Ascending aorta (tissue), 2 donors: ENCODE measurements around the gene HNF4A. TPM values are rescaled to one million over a fixed set of nuclear protein-coding genes. Genes with fewer than 3 reads are reported as not detected.

Experiments
- DNase-seq, 2 donors: peaks; one replicate each; pipeline ENCODE4 v3.0.0-alpha.2; 2019; ENCODE audit warnings: low spot score in 2 of 2
- H3K27ac ChIP-seq, 2 donors: fragments of 200-600 bp; sonication (generic); one replicate each; pipeline ENCODE4 v1.5.1; 2016 to 2017; ENCODE audit warnings: mild to moderate bottlenecking in 1 of 2
- H3K27me3 ChIP-seq: fragments of 200-600 bp; sonication (generic); one replicate; pipeline ENCODE4 v1.5.1; 2017
- H3K36me3 ChIP-seq, 2 donors: fragments of 200-600 bp; sonication (generic); one replicate each; pipeline ENCODE4 v1.5.1; 2016
- H3K4me1 ChIP-seq, 2 donors: fragments of 200-600 bp; sonication (generic); one replicate each; pipeline ENCODE4 v1.5.1; 2016 to 2017; ENCODE audit warnings: mild to moderate bottlenecking in 1 of 2
- H3K4me3 ChIP-seq, 2 donors: fragments of 200-600 bp; sonication (generic); one replicate each; pipeline ENCODE4 v1.5.1; 2016 to 2017; ENCODE audit warnings: mild to moderate bottlenecking in 1 of 2
- H3K9me3 ChIP-seq, 2 donors: fragments of 200-600 bp; sonication (generic); one replicate each; pipeline ENCODE4 v1.5.1; 2016
- CTCF ChIP-seq, 3 experiments: fragments of 200-600 bp in 2 of 3; fragments of 450-650 bp in 1 of 3; sonication (generic) in 2 of 3; IDR thresholded peaks; one replicate each; pipeline ENCODE4 v1.5.1; 2016 to 2019; ENCODE audit warnings: antibody characterized with exemption in 3 of 3, mild to moderate bottlenecking in 1 of 3, moderate library complexity in 1 of 3
- intact Hi-C: fragments of 100-400 bp; cut with DNase I; formaldehyde crosslinking; loops from one replicate; pipeline ENCODE4 v1.15.1; 2023
- total RNA-seq: library from RNA; depleted of rRNA; stranded (reverse); fragments of >200 nt; gene quantifications from one replicate; pipeline ENCODE4 v1.1.0, GENCODE V29; 2016

Gene HNF4A
- total RNA-seq, 1 donor from 2014 or later = not detected

GRCh38 chr20:44427804-44428173 lies 72.3 kb downstream of the HNF4A start:
- intact Hi-C loops = no loop called here
- no peak overlapping the region for H3K27ac ChIP-seq

GRCh38 chr20:44428174-44429016 lies 72.9 kb downstream of the HNF4A start:
- H3K4me3 ChIP-seq = no peak overlapping the region
- no peaks in the 10 kb centered on the region for H3K4me1 ChIP-seq
- intact Hi-C loops = no loop called here
- TF ChIP-seq CTCF (IDR thresholded peaks at IDR 0.05) = no peak
- DNase-seq = no peak
- no peaks in the 10 kb centered on the region for H3K9me3 ChIP-seq
- H3K27ac ChIP-seq = no peak overlapping the region
- H3K36me3 ChIP-seq = no peaks in the 10 kb centered on the region
- no peaks in the 10 kb centered on the region for H3K27me3 ChIP-seq

More at GRCh38 chr20:44427804-44428173, 72.3 kb downstream of the HNF4A start:
- Histone ChIP-seq H3K9me3 (no peaks in the 10 kb centered on the region), H3K4me1 (no peaks in the 10 kb centered on the region), H3K27me3 (no peaks in the 10 kb centered on the region), H3K4me3 (no peak overlapping the region), H3K36me3 (no peaks in the 10 kb centered on the region)
- no peak for DNase-seq
- TF ChIP-seq CTCF (IDR thresholded peaks at IDR 0.05) = no peak

- H3K27ac ChIP-seq = no peak overlapping the region
- TF ChIP-seq CTCF (IDR thresholded peaks at IDR 0.05) = no peak
- H3K27me3 ChIP-seq = no peaks in the 10 kb centered on the region
These were observed 73.5 kb downstream of the HNF4A start for GRCh38 chr20:44429017-44429339.

GRCh38 chr20:44429419-44430269 lies 74.1 kb downstream of the HNF4A start:
- intact Hi-C loops = no loop called here
- Histone ChIP-seq H3K36me3 (no peaks in the 10 kb centered on the region), H3K27ac (no peak overlapping the region), H3K4me3 (no peak overlapping the region), H3K4me1 (no peaks in the 10 kb centered on the region), H3K27me3 (no peaks in the 10 kb centered on the region), H3K9me3 (no peaks in the 10 kb centered on the region)
- no peak for TF ChIP-seq CTCF (IDR thresholded peaks at IDR 0.05)
- DNase-seq = no peak

More at GRCh38 chr20:44429017-44429339, 73.5 kb downstream of the HNF4A start:
- no peak for DNase-seq
- intact Hi-C loops = no loop called here
- Histone ChIP-seq H3K4me3 (no peak overlapping the region), H3K9me3 (no peaks in the 10 kb centered on the region), H3K36me3 (no peaks in the 10 kb centered on the region), H3K4me1 (no peaks in the 10 kb centered on the region)

GRCh38 chr20:44430270-44431065 lies 75.0 kb downstream of the HNF4A start:
- Histone ChIP-seq H3K27me3 (no peaks in the 10 kb centered on the region), H3K4me3 (no peak overlapping the region), H3K9me3 (no peaks in the 10 kb centered on the region), H3K36me3 (no peaks in the 10 kb centered on the region), H3K4me1 (no peaks in the 10 kb centered on the region), H3K27ac (no peak overlapping the region)
- TF ChIP-seq CTCF (IDR thresholded peaks at IDR 0.05) = no peak
- intact Hi-C loops = no loop called here
- DNase-seq = no peak
